Transverse colon (tissue), 4 donors: ENCODE data around the gene MBNL1. TPM values are rescaled to one million over a fixed set of nuclear protein-coding genes. Genes with fewer than 3 reads are reported as not detected.

Experiments
- DNase-seq: peaks from one replicate; pipeline ENCODE4 v3.0.0-alpha.2; 2019
- H3K27ac ChIP-seq, 4 donors: fragments of 200-600 bp; sonication (generic); 2 replicates each; pipeline ENCODE4 v1.5.1; 2016 to 2018; ENCODE audit warnings: inconsistent platforms in 4 of 4
- H3K27me3 ChIP-seq: fragments of 200-600 bp; sonication (generic); 2 replicates; pipeline ENCODE4 v1.5.1; 2017; ENCODE audit warnings: inconsistent platforms
- H3K36me3 ChIP-seq, 4 donors: fragments of 200-600 bp; sonication (generic); 2 replicates each; pipeline ENCODE4 v1.5.1; 2017 to 2019; ENCODE audit warnings: inconsistent platforms in 4 of 4
- H3K4me1 ChIP-seq, 4 donors: fragments of 200-600 bp; sonication (generic); 2 replicates each; pipeline ENCODE4 v1.5.1; 2017 to 2020; ENCODE audit warnings: inconsistent platforms in 4 of 4
- H3K4me3 ChIP-seq, 4 donors: fragments of 200-600 bp; sonication (generic); 1 replicate in 1 of 4; 2 replicates in 3 of 4; pipeline versions ENCODE4 v1.5.1 to v1.6.1; 2017 to 2019; ENCODE audit warnings: inconsistent platforms in 4 of 4
- H3K9me3 ChIP-seq, 2 donors: fragments of 200-600 bp; sonication (generic); 2 replicates each; pipeline ENCODE4 v1.5.1; 2017 to 2019; ENCODE audit warnings: inconsistent platforms in 2 of 2
- CTCF ChIP-seq, 5 experiments: fragments of 200-600 bp in 3 of 5; fragments of 450-650 bp in 2 of 5; sonication (generic) in 3 of 5; IDR thresholded peaks; 1 replicate in 2 of 5; 2 replicates in 3 of 5; pipeline ENCODE4 v1.5.1; 2016 to 2017; ENCODE audit warnings: antibody characterized with exemption in 5 of 5, inconsistent platforms in 3 of 5, mild to moderate bottlenecking in 2 of 5, moderate library complexity in 1 of 5
- EP300 ChIP-seq: sonication (generic); formaldehyde crosslinking; IDR thresholded peaks from one replicate; pipeline ENCODE4 v1.6.1; 2017; ENCODE audit warnings: antibody characterized with exemption, low read depth
- POLR2A ChIP-seq: fragments of 450-650 bp; IDR thresholded peaks from one replicate; pipeline ENCODE4 v1.6.1; 2016; ENCODE audit warnings: antibody characterized with exemption, mild to moderate bottlenecking, moderate library complexity
- POLR2AphosphoS5 ChIP-seq, 3 donors: sonication (generic); formaldehyde crosslinking; IDR thresholded peaks; one replicate each; pipeline ENCODE4 v1.6.1; 2016; ENCODE audit warnings: antibody characterized with exemption in 3 of 3
- WGBS, 2 donors: methylation state at CpG; one replicate each; pipeline ENCODE4 v1.1.5; 2018; ENCODE audit warnings: low coverage in 1 of 2; 5-methylcytosine and 5-hydroxymethylcytosine counted together
- in situ Hi-C, 4 donors: fragments of 200-750 bp; cut with MboI; loops; one replicate each; pipeline versions ENCODE4 v1.15.0 to v1.15.1; 2017; ENCODE audit warnings: low sequenced_read_pairs in 3 of 4, low pct_ligation_motif_present in 1 of 4, low pct_unique_long_range_greater_than_20kb in 1 of 4
- intact Hi-C: fragments of 100-400 bp; cut with DNase I; formaldehyde crosslinking; loops from one replicate; pipeline ENCODE4 v1.15.1; 2023; ENCODE audit warnings: low total_unique reads
- total RNA-seq, 4 donors: library from RNA; depleted of rRNA; stranded (reverse); fragments of >200 nt; gene quantifications; one replicate each; pipeline ENCODE4 v1.1.0, GENCODE V29; 2016

Gene MBNL1
- total RNA-seq, 4 donors from 2014 or later: 232 to 658 (median 509) TPM

DNA sequence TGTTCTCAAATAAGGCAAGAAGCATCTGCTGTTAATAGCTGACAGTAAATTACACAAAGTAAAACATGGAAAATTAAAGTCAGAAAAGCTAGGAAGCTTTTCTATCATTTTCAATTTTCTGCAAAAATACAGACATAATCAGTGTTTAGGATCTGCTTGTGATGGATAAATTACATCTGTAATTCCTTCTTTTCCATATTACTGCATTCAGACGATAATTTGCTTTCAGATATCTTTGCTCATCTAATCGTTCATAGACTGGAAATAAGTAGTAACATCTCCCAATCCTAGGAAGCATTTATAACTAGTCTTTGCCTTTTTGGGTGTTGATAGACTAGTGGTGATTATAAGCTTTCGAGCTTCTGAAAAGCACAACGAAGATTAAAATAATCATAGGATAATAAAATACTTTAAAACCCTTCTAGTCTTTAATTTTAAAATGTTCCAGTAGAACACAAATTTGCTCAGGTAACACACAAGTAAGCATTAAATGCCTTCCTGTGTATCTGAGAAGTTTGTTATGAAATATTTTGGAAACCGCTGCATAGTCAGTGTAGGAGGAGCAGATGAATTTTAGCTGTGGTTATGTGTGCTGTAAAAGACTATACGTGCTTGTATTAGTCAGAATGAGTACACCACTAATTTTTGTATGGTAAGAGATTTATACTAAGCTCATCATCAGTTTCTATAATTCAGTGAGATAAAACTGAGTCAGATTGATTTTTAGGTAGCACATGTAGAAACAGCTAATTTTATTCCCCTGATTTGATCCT, 41.0 kb downstream of the MBNL1 start:
- in situ Hi-C loops (no loop called here), intact Hi-C loops (no loop called here)
- WGBS, 2 donors: 48 to 53% methylated on average over 6 of the region's 6 CpGs
- Histone ChIP-seq H3K27me3 (no peaks in the 10 kb centered on the region), H3K36me3 (no peaks in the 10 kb centered on the region), H3K9me3 (no peaks in the 10 kb centered on the region), H3K27ac (peak overlapping the region; percentile 88 to 91 (median 90)), H3K4me3 (no peak overlapping the region), H3K4me1 (peaks cover 36 to 79% (median 64%) of the 10 kb centered on the region in 4 donors)
- no peak for TF ChIP-seq POLR2AphosphoS5 (IDR thresholded peaks at IDR 0.05)
- no peak for TF ChIP-seq EP300
- no peak for TF ChIP-seq CTCF (IDR thresholded peaks at IDR 0.05)
- TF ChIP-seq POLR2A: no peak
- DNase-seq: no peak

DNA sequence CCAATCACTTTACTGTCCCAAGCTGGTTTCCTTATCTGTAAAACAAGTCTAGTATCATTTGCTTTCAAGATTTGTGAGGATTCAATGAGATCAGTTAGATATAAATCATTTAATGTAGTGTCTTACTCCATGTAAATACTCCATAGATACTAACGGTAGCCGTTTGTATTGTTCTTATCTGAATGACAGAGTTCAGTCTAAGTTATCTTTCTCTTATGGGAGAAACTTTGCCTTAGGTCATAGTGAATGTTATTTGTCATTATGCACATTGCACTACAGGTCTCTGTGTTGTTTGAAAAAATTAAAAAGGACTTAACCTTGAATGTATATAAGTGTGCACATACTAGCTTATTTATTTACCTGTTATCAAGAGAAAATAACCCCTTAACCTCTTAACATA, 44.7 kb downstream of the MBNL1 start:
- intact Hi-C loops (no loop called here), in situ Hi-C loops (no loop called here)
- no peaks in the 10 kb centered on the region for H3K27me3 ChIP-seq
- H3K4me3 ChIP-seq: no peak overlapping the region
- no peaks in the 10 kb centered on the region for H3K36me3 ChIP-seq
- H3K27ac ChIP-seq: peak overlapping the region in 3 of 4 donors; percentile 8 to 69 (median 67)
- 44% methylated on average over 2 of the region's 2 CpGs; no CpG with 5 or more reads in 1 of the 2 donors for WGBS, 2 donors
- H3K4me1 ChIP-seq: peaks cover 17 to 69% (median 44%) of the 10 kb centered on the region in 4 donors
- H3K9me3 ChIP-seq: no peaks in the 10 kb centered on the region
- DNase-seq: no peak
- TF ChIP-seq CTCF (IDR thresholded peaks at IDR 0.05): no peak
- TF ChIP-seq EP300: no peak

GRCh38 chr3:152313914-152314313, 45.2 kb downstream of the MBNL1 start:
- H3K9me3 ChIP-seq: no peaks in the 10 kb centered on the region
- intact Hi-C loops: no loop called here
- peaks cover 12 to 69% (median 39%) of the 10 kb centered on the region in 4 donors for H3K4me1 ChIP-seq
- in situ Hi-C loops: no loop called here
- peak overlapping the region; percentile 37 to 69 (median 59) for H3K27ac ChIP-seq
- no peaks in the 10 kb centered on the region for H3K27me3 ChIP-seq
- no peak for TF ChIP-seq POLR2A
- no peak overlapping the region for H3K4me3 ChIP-seq
- H3K36me3 ChIP-seq: no peaks in the 10 kb centered on the region
- DNase-seq: no peak

GRCh38 chr3:152314677-152315353, 46.1 kb downstream of the MBNL1 start:
- peaks cover 4 to 67% (median 33%) of the 10 kb centered on the region in 4 donors for H3K4me1 ChIP-seq
- peak in 2 of 3 donors; percentile 26 to 28 for TF ChIP-seq POLR2AphosphoS5 (IDR thresholded peaks at IDR 0.05)
- no peak for TF ChIP-seq EP300
- no peak for TF ChIP-seq POLR2A
- no peak overlapping the region for H3K4me3 ChIP-seq
- H3K36me3 ChIP-seq: no peaks in the 10 kb centered on the region
- no peaks in the 10 kb centered on the region for H3K27me3 ChIP-seq
- in situ Hi-C loops (no loop called here), intact Hi-C loops (no loop called here)
- WGBS, 2 donors: 75 to 93% methylated on average over 3 of the region's 3 CpGs
- H3K27ac ChIP-seq: peak overlapping the region; percentile 37 to 69 (median 59)
- H3K9me3 ChIP-seq: no peaks in the 10 kb centered on the region
- DNase-seq: no peak

DNA sequence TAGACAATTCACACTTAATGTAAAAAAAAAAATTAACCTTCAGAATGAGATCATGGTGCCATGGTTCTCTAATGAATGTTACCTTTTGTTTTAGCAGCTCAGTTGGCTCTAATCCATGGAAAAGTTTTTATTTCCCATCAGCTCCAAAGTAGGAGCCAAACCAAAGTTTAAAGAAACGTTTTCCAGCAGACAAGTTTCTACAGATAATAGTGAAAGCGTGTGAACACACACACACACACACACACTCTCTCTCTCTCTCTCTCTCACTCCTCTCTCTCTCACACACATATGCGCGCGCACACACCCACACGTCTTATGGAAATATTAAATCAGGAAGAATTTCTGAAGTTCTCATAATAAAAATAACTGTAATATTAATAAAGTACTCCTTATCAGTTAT, 46.9 kb downstream of the MBNL1 start:
- Histone ChIP-seq H3K9me3 (no peaks in the 10 kb centered on the region), H3K27ac (peak overlapping the region; percentile 37 to 69 (median 59)), H3K27me3 (no peaks in the 10 kb centered on the region), H3K4me3 (no peak overlapping the region), H3K4me1 (peaks cover 9 to 67% (median 32%) of the 10 kb centered on the region in 4 donors), H3K36me3 (no peaks in the 10 kb centered on the region)
- TF ChIP-seq EP300 (no peak), CTCF (IDR thresholded peaks at IDR 0.05) (no peak), POLR2A (no peak), POLR2AphosphoS5 (IDR thresholded peaks at IDR 0.05) (no peak)
- 53 to 74% methylated on average over 6 of the region's 6 CpGs for WGBS, 2 donors
- intact Hi-C loops (no loop called here), in situ Hi-C loops (no loop called here)
- no peak for DNase-seq
